H1 (cell line): Measurements from ENCODE around the gene PLVAP.

Experiments used
- CHD2 ChIP-seq: IDR thresholded peaks from 2 replicates; pipeline ENCODE4 v1.6.1; 2012; ENCODE audit warnings: low read length, improper control_type of control experiment
- GABPA ChIP-seq: IDR thresholded peaks from 2 replicates; pipeline ENCODE4 v1.6.1; 2011; ENCODE audit warnings: mild to moderate bottlenecking, low read length, moderate library complexity, borderline replicate concordance; ENCODE audit not compliant: insufficient read depth
- POLR2AphosphoS5 ChIP-seq: IDR thresholded peaks from 2 replicates; pipeline ENCODE4 v1.6.1; 2011; ENCODE audit warnings: low read depth, low read length
- TAF1 ChIP-seq: IDR thresholded peaks from 2 replicates; pipeline ENCODE4 v1.6.1; 2011; ENCODE audit warnings: mild to moderate bottlenecking, low read depth, low read length
- TF ChIP-seq, protein P1 (sequence below), 3 experiments: IDR thresholded peaks; 1 replicate in 2 of 3; 2 replicates in 1 of 3; pipeline versions ENCODE4 v1.5.1 to v1.6.1; 2011; ENCODE audit warnings: low read length in 3 of 3, mild to moderate bottlenecking in 3 of 3, inconsistent platforms in 2 of 3, low read depth in 1 of 3, moderate library complexity in 1 of 3; ENCODE audit not compliant: insufficient read depth in 1 of 3; ENCODE audit errors: control extremely low read depth in 1 of 3

DNA sequence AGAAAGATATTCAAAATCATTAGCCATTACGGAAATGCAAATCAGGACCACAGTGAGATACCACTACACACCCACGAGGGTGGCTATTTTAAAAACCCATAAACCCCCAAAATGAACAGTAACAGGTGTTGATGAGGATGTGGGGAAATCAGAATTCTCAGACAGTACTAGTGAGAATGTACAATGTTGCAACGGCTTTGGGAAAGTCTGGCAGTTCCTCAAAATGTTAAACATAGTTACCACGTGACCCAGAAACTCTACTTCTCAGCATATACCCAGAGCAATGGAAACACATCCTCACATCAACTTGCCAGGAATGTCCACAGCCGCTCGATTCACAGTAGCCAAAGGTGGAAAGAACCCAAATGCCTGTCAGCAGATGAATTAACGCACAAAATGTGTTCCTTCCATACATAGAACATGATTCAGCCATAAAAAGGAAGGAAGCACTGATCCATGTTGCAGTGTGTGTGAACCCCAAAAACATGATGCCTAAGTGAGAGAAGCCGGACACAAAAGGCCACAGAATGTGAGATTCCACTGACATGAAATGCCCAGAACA lies 7.0 kb downstream of the PLVAP start:
- no peak for TF ChIP-seq GABPA
- TF ChIP-seq TAF1 = no peak
- TF ChIP-seq, protein P1, sequence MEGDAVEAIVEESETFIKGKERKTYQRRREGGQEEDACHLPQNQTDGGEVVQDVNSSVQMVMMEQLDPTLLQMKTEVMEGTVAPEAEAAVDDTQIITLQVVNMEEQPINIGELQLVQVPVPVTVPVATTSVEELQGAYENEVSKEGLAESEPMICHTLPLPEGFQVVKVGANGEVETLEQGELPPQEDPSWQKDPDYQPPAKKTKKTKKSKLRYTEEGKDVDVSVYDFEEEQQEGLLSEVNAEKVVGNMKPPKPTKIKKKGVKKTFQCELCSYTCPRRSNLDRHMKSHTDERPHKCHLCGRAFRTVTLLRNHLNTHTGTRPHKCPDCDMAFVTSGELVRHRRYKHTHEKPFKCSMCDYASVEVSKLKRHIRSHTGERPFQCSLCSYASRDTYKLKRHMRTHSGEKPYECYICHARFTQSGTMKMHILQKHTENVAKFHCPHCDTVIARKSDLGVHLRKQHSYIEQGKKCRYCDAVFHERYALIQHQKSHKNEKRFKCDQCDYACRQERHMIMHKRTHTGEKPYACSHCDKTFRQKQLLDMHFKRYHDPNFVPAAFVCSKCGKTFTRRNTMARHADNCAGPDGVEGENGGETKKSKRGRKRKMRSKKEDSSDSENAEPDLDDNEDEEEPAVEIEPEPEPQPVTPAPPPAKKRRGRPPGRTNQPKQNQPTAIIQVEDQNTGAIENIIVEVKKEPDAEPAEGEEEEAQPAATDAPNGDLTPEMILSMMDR (IDR thresholded peaks at IDR 0.05; ENCODE audit: control extremely low read depth in 1 of 3, insufficient read depth in 1 of 3, low read depth in 1 of 3, low read length in 3 of 3) = no peak
- TF ChIP-seq CHD2 = no peak
- TF ChIP-seq POLR2AphosphoS5 = no peak
